Measurements from ENCODE around the gene DIRAS3.

DNA sequence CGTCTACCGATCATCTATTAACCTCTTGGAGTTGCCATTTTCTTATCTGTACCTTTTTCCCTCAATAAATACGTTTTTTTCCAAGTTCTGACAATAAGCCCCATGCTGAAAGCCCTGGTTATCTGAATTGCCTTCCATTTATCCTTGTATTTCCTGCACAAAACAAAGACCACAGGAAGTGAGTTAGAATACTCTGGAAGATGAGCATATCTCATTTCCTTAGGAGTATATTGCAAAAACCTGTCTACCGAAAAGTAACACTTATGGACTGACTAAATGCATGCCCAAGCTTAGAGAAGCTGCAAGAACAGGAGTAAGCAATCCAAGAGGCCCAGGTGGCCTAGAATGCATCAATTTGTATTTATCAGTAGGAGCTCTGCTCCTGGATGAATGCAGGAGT lies 39.9 kb downstream of the DIRAS3 start:
- TF ChIP-seq, protein P1, sequence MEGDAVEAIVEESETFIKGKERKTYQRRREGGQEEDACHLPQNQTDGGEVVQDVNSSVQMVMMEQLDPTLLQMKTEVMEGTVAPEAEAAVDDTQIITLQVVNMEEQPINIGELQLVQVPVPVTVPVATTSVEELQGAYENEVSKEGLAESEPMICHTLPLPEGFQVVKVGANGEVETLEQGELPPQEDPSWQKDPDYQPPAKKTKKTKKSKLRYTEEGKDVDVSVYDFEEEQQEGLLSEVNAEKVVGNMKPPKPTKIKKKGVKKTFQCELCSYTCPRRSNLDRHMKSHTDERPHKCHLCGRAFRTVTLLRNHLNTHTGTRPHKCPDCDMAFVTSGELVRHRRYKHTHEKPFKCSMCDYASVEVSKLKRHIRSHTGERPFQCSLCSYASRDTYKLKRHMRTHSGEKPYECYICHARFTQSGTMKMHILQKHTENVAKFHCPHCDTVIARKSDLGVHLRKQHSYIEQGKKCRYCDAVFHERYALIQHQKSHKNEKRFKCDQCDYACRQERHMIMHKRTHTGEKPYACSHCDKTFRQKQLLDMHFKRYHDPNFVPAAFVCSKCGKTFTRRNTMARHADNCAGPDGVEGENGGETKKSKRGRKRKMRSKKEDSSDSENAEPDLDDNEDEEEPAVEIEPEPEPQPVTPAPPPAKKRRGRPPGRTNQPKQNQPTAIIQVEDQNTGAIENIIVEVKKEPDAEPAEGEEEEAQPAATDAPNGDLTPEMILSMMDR (IDR thresholded peaks at IDR 0.05; ENCODE audit: insufficient read depth, low read length) = no peak
- no peak for TF ChIP-seq POLR2AphosphoS5 (IDR thresholded peaks at IDR 0.05; ENCODE audit: low read depth)
- no peak for TF ChIP-seq GABPA (IDR thresholded peaks at IDR 0.05; ENCODE audit: low read depth)
- TF ChIP-seq, protein P2, sequence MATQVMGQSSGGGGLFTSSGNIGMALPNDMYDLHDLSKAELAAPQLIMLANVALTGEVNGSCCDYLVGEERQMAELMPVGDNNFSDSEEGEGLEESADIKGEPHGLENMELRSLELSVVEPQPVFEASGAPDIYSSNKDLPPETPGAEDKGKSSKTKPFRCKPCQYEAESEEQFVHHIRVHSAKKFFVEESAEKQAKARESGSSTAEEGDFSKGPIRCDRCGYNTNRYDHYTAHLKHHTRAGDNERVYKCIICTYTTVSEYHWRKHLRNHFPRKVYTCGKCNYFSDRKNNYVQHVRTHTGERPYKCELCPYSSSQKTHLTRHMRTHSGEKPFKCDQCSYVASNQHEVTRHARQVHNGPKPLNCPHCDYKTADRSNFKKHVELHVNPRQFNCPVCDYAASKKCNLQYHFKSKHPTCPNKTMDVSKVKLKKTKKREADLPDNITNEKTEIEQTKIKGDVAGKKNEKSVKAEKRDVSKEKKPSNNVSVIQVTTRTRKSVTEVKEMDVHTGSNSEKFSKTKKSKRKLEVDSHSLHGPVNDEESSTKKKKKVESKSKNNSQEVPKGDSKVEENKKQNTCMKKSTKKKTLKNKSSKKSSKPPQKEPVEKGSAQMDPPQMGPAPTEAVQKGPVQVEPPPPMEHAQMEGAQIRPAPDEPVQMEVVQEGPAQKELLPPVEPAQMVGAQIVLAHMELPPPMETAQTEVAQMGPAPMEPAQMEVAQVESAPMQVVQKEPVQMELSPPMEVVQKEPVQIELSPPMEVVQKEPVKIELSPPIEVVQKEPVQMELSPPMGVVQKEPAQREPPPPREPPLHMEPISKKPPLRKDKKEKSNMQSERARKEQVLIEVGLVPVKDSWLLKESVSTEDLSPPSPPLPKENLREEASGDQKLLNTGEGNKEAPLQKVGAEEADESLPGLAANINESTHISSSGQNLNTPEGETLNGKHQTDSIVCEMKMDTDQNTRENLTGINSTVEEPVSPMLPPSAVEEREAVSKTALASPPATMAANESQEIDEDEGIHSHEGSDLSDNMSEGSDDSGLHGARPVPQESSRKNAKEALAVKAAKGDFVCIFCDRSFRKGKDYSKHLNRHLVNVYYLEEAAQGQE (IDR thresholded peaks at IDR 0.05; ENCODE audit: insufficient replicate concordance, low read depth) = no peak
- TF ChIP-seq SPI1 (IDR thresholded peaks at IDR 0.05; ENCODE audit: borderline replicate concordance, low read depth) = no peak
